GM12865 (cell line): ENCODE data around the gene ELP4.

Source experiments
- DNase-seq: peaks from one replicate; pipeline ENCODE4 v3.0.0; 2010; ENCODE audit warnings: low read depth
- H3K4me3 ChIP-seq: 2 replicates; pipeline ENCODE4 v1.5.1; 2011; ENCODE audit warnings: mild to moderate bottlenecking, low read depth, low read length, control low read depth
- TF ChIP-seq, protein P1 (sequence below): IDR thresholded peaks from 2 replicates; pipeline ENCODE4 v1.5.1; 2011; ENCODE audit warnings: low read length, control low read depth, low read depth, inconsistent platforms; ENCODE audit not compliant: insufficient read depth; ENCODE audit errors: missing control alignments

ELP4 gene

GRCh38 chr11:31509429-31510345 lies at the start of gene ELP4, which contains the start of gene IMMP1L:
TSS of gene ELP4 (plus strand) at chr11:31509767. CDS start at chr11:31509785, 18 bp downstream.
TSS of gene IMMP1L (minus strand) at chr11:31509622. CDS start at chr11:31463276, 46,346 bp downstream.
- H3K4me3 ChIP-seq = peak within 1 kb of the TSS; percentile 84
- TF ChIP-seq, protein P1, sequence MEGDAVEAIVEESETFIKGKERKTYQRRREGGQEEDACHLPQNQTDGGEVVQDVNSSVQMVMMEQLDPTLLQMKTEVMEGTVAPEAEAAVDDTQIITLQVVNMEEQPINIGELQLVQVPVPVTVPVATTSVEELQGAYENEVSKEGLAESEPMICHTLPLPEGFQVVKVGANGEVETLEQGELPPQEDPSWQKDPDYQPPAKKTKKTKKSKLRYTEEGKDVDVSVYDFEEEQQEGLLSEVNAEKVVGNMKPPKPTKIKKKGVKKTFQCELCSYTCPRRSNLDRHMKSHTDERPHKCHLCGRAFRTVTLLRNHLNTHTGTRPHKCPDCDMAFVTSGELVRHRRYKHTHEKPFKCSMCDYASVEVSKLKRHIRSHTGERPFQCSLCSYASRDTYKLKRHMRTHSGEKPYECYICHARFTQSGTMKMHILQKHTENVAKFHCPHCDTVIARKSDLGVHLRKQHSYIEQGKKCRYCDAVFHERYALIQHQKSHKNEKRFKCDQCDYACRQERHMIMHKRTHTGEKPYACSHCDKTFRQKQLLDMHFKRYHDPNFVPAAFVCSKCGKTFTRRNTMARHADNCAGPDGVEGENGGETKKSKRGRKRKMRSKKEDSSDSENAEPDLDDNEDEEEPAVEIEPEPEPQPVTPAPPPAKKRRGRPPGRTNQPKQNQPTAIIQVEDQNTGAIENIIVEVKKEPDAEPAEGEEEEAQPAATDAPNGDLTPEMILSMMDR = no peak
- peak; percentile 98 for DNase-seq

DNA sequence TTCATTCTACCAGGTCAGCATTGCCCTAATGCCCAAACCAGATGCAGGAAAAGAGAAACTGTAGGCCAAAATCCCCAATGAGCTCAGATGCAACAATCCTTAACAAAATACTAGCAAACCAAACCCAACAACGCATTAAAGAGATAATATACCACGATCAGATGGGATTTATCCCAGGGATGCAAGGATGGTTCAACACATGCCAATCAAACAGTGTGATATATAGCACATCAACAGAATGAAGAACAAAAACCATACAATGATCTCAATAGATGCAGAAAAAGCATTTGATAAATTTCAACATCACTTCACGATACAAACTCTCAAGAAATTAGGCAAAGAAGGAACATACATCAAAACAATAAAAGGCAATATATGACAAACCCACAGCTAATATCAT lies 45.1 kb upstream of the ELP4 start:
- DNase-seq = no peak
- TF ChIP-seq, protein P1 = no peak
- H3K4me3 ChIP-seq = no peak overlapping the region

DNA sequence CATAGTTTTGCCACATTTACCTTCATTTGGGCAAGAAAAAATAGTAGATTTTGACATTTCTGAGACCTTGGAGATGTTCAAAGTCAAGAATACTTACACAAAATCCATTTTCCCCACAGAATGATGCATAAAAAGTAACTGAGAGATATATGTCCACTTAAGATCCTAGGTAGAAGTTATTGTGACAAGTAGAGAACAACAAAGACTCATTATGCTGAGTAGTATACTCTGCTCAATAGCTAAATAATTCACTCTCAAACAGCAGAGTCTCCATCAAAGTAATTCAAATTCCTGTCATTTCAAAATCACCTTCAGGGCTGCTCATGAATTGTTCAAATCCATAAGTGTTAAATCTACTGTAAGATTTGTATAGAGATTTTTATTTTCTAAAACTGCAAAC lies 35.5 kb upstream of the ELP4 start:
- DNase-seq = no peak
- TF ChIP-seq, protein P1 = no peak
- H3K4me3 ChIP-seq = no peak overlapping the region

GRCh38 chr11:31477528-31478222 lies 31.9 kb upstream of the ELP4 start:
- TF ChIP-seq, protein P1 = no peak
- no peak for DNase-seq
- H3K4me3 ChIP-seq = no peak overlapping the region

DNA sequence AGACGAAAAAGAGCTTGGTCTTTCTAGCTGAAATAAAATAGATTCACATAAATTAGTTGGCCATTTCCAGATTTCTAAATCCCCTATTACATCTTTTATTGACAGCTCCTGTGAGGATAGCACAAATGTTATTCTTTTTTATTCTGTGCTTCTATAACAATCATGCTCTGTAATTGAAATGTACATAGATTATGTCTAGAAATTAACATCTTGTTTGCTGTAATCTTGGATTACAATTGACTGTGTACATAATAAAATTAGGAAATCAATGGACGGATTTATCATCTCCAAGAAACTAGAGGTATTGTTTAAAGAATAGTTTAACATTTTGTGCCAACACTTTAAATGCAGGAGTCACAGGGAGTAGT lies 31.4 kb upstream of the ELP4 start:
- no peak for DNase-seq
- no peak overlapping the region for H3K4me3 ChIP-seq
- TF ChIP-seq, protein P1 = no peak

DNA sequence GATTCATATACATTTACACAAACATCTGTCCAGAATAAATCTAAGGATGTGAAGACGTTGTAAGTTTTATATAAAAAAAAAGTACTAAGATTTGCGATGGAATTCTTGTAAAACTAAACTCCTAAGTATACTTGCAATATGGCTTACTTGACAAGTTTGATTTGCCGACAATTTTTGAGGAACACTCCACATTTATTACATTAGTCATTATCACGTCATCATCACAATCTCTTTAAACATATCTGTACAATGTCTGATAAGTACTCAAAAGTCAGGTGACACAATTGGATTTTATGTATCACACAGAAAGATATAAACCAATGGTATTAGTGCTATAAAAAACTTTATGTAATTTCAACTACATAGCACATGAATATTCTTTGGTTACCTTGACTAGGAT lies 30.5 kb upstream of the ELP4 start:
- H3K4me3 ChIP-seq = no peak overlapping the region
- TF ChIP-seq, protein P1 = no peak
- no peak for DNase-seq
